ENCODE data around the gene ZFP36L1. TPM values are rescaled to one million over a fixed set of nuclear protein-coding genes. Genes with fewer than 3 reads are reported as not detected.

Gene ZFP36L1
- total and polyA plus RNA-seq, 2 of the 13 experiments (the other 11 are each of a cell fraction or from before 2014, with no cell fraction given) = 7.4 to 10.2 TPM

GRCh38 chr14:68792979-68793733 lies at the start of gene ZFP36L1 (continued):
- TF ChIP-seq ZNF275 (CRISPR knock-in tag; IDR thresholded peaks at IDR 0.05; ENCODE audit: borderline replicate concordance) (no peak), BRCA1 (CRISPR knock-in tag; IDR thresholded peaks at IDR 0.05) (0 out of 2 replicates have a peak, but pooled peaks have one; percentile 8), HNRNPUL1 (IDR thresholded peaks at IDR 0.05; ENCODE audit: low read depth, low read length) (no peak), BORCS8-MEF2B (CRISPR knock-in tag; IDR thresholded peaks at IDR 0.05) (no peak), POGZ (CRISPR knock-in tag; IDR thresholded peaks at IDR 0.05) (0 out of 2 replicates have a peak, but pooled peaks have one; percentile 5), PITX1 (CRISPR knock-in tag; IDR thresholded peaks at IDR 0.05) (no peak), GLMP (CRISPR knock-in tag; IDR thresholded peaks at IDR 0.05; ENCODE audit: borderline replicate concordance) (no peak), AGO1 (IDR thresholded peaks at IDR 0.05; ENCODE audit: low read depth, low read length, poor library complexity, severe bottlenecking) (peak; percentile 78), SMARCE1 (IDR thresholded peaks at IDR 0.05; ENCODE audit: borderline replicate concordance) (no peak), ZBTB33 (CRISPR knock-in tag; IDR thresholded peaks at IDR 0.05) (no peak), NR2C2 (CRISPR knock-in tag; IDR thresholded peaks at IDR 0.05; ENCODE audit: borderline replicate concordance) (no peak), ZNF280B (CRISPR knock-in tag; IDR thresholded peaks at IDR 0.05; ENCODE audit: borderline replicate concordance) (no peak), ZNF292 (CRISPR knock-in tag; IDR thresholded peaks at IDR 0.05; ENCODE audit: borderline replicate concordance, low read depth) (no peak), GLI4 (CRISPR knock-in tag; IDR thresholded peaks at IDR 0.05; ENCODE audit: borderline replicate concordance) (no peak), MXD1 (CRISPR knock-in tag; IDR thresholded peaks at IDR 0.05) (no peak), ZFP90 (CRISPR knock-in tag; IDR thresholded peaks at IDR 0.05; ENCODE audit: borderline replicate concordance) (no peak), MAX (IDR thresholded peaks at IDR 0.05) (peak; percentile 58; the same call in 1 of the 2 replicates), TEF (CRISPR knock-in tag; IDR thresholded peaks at IDR 0.05) (no peak), ZNF138 (CRISPR knock-in tag; IDR thresholded peaks at IDR 0.05; ENCODE audit: low read depth) (no peak), YEATS2 (CRISPR knock-in tag; IDR thresholded peaks at IDR 0.05; ENCODE audit: borderline replicate concordance) (no peak), MATR3 (CRISPR knock-in tag; IDR thresholded peaks at IDR 0.05) (no peak), FOSL2 (CRISPR knock-in tag; IDR thresholded peaks at IDR 0.05) (no peak)

Data from HepG2 (cell line).